HepG2 (cell line): ENCODE data around the gene DHRS4L2. TPM values are rescaled to one million over a fixed set of nuclear protein-coding genes. Genes with fewer than 3 reads are reported as not detected.

Experiments used
- AHDC1 ChIP-seq: sonication (generic); formaldehyde crosslinking; IDR thresholded peaks from 2 replicates; pipeline ENCODE4 v1.5.1; 2020; ENCODE audit warnings: mild to moderate bottlenecking, missing genetic modification reagents, borderline replicate concordance
- ATF1 ChIP-seq: IDR thresholded peaks from 2 replicates; pipeline ENCODE4 v1.6.1; 2016; ENCODE audit warnings: mild to moderate bottlenecking, control low read depth
- CEBPB ChIP-seq: IDR thresholded peaks from 2 replicates; pipeline ENCODE4 v1.6.1; 2011; ENCODE audit warnings: low read depth, low read length, improper control_type of control experiment, borderline replicate concordance
- CREBL2 ChIP-seq: sonication (generic); formaldehyde crosslinking; IDR thresholded peaks from 2 replicates; pipeline ENCODE4 v1.8.1; 2023; ENCODE audit warnings: missing genetic modification reagents, mild to moderate bottlenecking, borderline replicate concordance
- FOXK2 ChIP-seq: fragments of 450-650 bp; IDR thresholded peaks from 2 replicates; pipeline ENCODE4 v1.6.1; 2016
- MAFF ChIP-seq: IDR thresholded peaks from 2 replicates; pipeline ENCODE4 v1.6.1; 2011; ENCODE audit warnings: low read depth, low read length, improper control_type of control experiment
- MAFK ChIP-seq, 2 experiments: IDR thresholded peaks in 1 of 2; conservative IDR thresholded peaks in 1 of 2; 2 replicates each; pipeline ENCODE4 v1.6.1; 2011; ENCODE audit warnings: improper control_type of control experiment in 2 of 2, low read length in 2 of 2
- NFE2L2 ChIP-seq: fragments of 150-350 bp; IDR thresholded peaks from 2 replicates; pipeline ENCODE4 v1.6.1; 2014; ENCODE audit warnings: low read length
- NONO ChIP-seq, 2 experiments: fragments of 450-650 bp in 1 of 2; sonication (generic) in 1 of 2; formaldehyde crosslinking in 1 of 2; IDR thresholded peaks in 1 of 2; conservative IDR thresholded peaks in 1 of 2; 2 replicates each; pipeline versions ENCODE4 v1.6.1 to v1.8.0; 2017 to 2022; ENCODE audit warnings: mild to moderate bottlenecking in 1 of 2, missing genetic modification reagents in 1 of 2, moderate library complexity in 1 of 2
- SETDB1 ChIP-seq: sonication (generic); formaldehyde crosslinking; IDR thresholded peaks from 2 replicates; pipeline ENCODE4 v1.5.1; 2020; ENCODE audit warnings: missing genetic modification reagents, mild to moderate bottlenecking, borderline replicate concordance
- SYNCRIP ChIP-seq: fragments of 200-400 bp; formaldehyde crosslinking; IDR thresholded peaks from 2 replicates; pipeline ENCODE4 v1.6.1; 2018; ENCODE audit warnings: mild to moderate bottlenecking, low read depth, low read length; ENCODE audit not compliant: insufficient read depth
- WIZ ChIP-seq: sonication (generic); formaldehyde crosslinking; IDR thresholded peaks from 2 replicates; pipeline ENCODE4 v1.5.1; 2020; ENCODE audit warnings: mild to moderate bottlenecking, missing genetic modification reagents
- ZBTB10 ChIP-seq: sonication (generic); formaldehyde crosslinking; IDR thresholded peaks from 2 replicates; pipeline ENCODE4 v1.4.0; 2020; ENCODE audit warnings: missing genetic modification reagents, borderline replicate concordance
- ZNF180 ChIP-seq: sonication (generic); formaldehyde crosslinking; IDR thresholded peaks from 2 replicates; pipeline ENCODE4 v1.4.0; 2020; ENCODE audit warnings: low read depth, missing genetic modification reagents, borderline replicate concordance
- ZNF207 ChIP-seq: fragments of 450-650 bp; IDR thresholded peaks from 2 replicates; pipeline ENCODE4 v1.6.1; 2016; ENCODE audit warnings: antibody characterized with exemption, borderline replicate concordance
- ZNF44 ChIP-seq: sonication (generic); formaldehyde crosslinking; IDR thresholded peaks from 2 replicates; pipeline ENCODE4 v1.5.1; 2020; ENCODE audit warnings: mild to moderate bottlenecking, missing genetic modification reagents
- ZNF549 ChIP-seq: sonication (generic); formaldehyde crosslinking; IDR thresholded peaks from 2 replicates; pipeline ENCODE4 v1.5.0; 2020; ENCODE audit warnings: missing genetic modification reagents
- ZZZ3 ChIP-seq: sonication (generic); formaldehyde crosslinking; IDR thresholded peaks from 2 replicates; pipeline ENCODE4 v1.4.0; 2020; ENCODE audit warnings: missing genetic modification reagents, mild to moderate bottlenecking, borderline replicate concordance
- polyA plus RNA-seq, 8 experiments: library from polyadenylated mRNA; depleted of rRNA in 3 of 8; stranded (reverse) in 7 of 8; unstranded in 1 of 8; fragments of >200 nt; fragmentation: Illumina TruSeq in 4 of 8; extraction: Trizol in 4 of 8; gene quantifications; 2 replicates each; pipeline versions ENCODE4 v1.2.1 to v1.2.3, GENCODE V29; 2011 to 2016; ENCODE audit warnings: low read depth in 4 of 8, missing spikeins in 1 of 8, mixed read lengths in 1 of 8; ENCODE audit not compliant: insufficient read depth in 1 of 8
- total RNA-seq, 5 experiments: library from RNA; depleted of rRNA; stranded (reverse); fragments of >200 nt; fragmentation: Illumina TruSeq; extraction: Trizol; gene quantifications; 2 replicates each; pipeline ENCODE4 v1.2.3, GENCODE V29; 2016; ENCODE audit warnings: low read depth in 1 of 5
- TF ChIP-seq, protein P1 (sequence below): sonication (generic); formaldehyde crosslinking; IDR thresholded peaks from 2 replicates; pipeline ENCODE4 v1.4.0; 2020; ENCODE audit warnings: missing genetic modification reagents, low read depth, mild to moderate bottlenecking, borderline replicate concordance

The DHRS4L2 gene
- total and polyA plus RNA-seq, 2 of the 13 experiments (the other 11 are each of a cell fraction or from before 2014, with no cell fraction given): 24.7 to 38.2 TPM

DNA sequence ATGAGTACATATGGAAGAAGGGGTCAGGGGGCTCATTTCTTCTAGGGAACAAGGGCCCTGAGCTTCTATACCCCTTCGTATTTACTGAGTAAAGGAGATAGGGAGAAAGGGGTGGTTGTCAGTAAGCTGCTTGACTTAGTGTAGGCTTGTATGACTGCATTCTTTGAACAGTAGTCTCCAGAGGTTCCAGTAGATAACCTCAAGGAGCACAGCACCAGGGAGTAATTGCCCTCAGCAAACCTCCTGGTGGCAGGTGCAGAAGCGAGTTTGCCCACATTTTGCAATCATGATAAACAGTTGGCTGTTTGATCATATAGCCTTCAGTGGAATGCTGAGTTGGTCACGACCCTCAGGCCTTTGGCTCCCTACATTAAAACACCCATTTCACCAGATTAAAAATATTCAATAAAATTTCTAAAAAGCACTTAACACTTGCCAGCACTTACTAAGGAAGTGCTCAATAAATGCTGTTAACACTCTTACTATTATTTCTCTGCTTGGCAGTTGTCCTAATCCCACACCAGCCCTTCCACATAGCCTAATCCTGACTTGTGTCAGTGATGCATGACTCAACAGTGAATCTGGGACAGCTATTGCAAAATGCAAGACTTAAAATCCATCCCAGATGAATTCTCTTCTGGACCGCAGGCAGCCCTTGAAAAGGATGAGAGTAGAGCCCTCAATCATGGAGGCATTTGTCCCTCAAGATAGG is 3.7 kb upstream of the DHRS4L2 start (continued):
- no peak for TF ChIP-seq NONO (IDR thresholded peaks at IDR 0.05)
- no peak for TF ChIP-seq NONO (CRISPR knock-in tag; conservative IDR thresholded peaks at IDR 0.05)
- TF ChIP-seq ZZZ3: no peak
- no peak for TF ChIP-seq SYNCRIP
- TF ChIP-seq ATF1: no peak
- no peak for TF ChIP-seq CREBL2 (CRISPR knock-in tag)
- TF ChIP-seq, protein P1, sequence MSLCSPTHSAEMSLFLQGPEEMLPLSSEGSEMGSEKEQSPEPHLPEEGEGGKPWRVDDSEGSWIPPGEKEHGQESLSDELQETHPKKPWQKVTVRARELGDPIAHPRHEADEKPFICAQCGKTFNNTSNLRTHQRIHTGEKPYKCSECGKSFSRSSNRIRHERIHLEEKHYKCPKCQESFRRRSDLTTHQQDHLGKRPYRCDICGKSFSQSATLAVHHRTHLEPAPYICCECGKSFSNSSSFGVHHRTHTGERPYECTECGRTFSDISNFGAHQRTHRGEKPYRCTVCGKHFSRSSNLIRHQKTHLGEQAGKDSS: no peak
- TF ChIP-seq ZBTB10 (CRISPR knock-in tag): no peak
- TF ChIP-seq MAFK (conservative IDR thresholded peaks at IDR 0.05 in 1 of 2, IDR thresholded peaks at IDR 0.05 in 1 of 2; ENCODE audit: low read length in 2 of 2): no peak
- no peak for TF ChIP-seq AHDC1 (CRISPR knock-in tag)
- TF ChIP-seq MAFF: no peak
- no peak for TF ChIP-seq ZNF180 (CRISPR knock-in tag)
- TF ChIP-seq ZNF207: no peak
- TF ChIP-seq WIZ (CRISPR knock-in tag): 0 out of 2 replicates have a peak, but pooled peaks have one; percentile 55
- no peak for TF ChIP-seq SETDB1 (CRISPR knock-in tag)
- no peak for TF ChIP-seq FOXK2
- TF ChIP-seq CEBPB: peak; percentile 62; the same call in 1 of the 2 replicates
- TF ChIP-seq ZNF549 (CRISPR knock-in tag): no peak
- TF ChIP-seq ZNF44 (CRISPR knock-in tag): no peak
- TF ChIP-seq NFE2L2: no peak
